Kidney (tissue), 14 donors: ENCODE measurements around the gene RDH13. TPM values are rescaled to one million over a fixed set of nuclear protein-coding genes. Genes with fewer than 3 reads are reported as not detected.

ENCODE experiments used
- DNase-seq, 5 donors: peaks; one replicate each; pipeline ENCODE4 v3.0.0-alpha.2; 2013 to 2020
- FAIRE-seq: peaks from 2 replicates; lab custom pipeline; 2012; peaks lifted over from hg19 to GRCh38; lab: Jason Lieb, UNC
- H3K27ac ChIP-seq, 2 donors: one replicate each; pipeline ENCODE4 v1.7.0; 2013; ENCODE audit warnings: low read depth in 2 of 2, low read length in 2 of 2, inconsistent platforms in 1 of 2
- H3K27me3 ChIP-seq: one replicate; pipeline ENCODE4 v1.7.1; 2013; ENCODE audit warnings: low read length, inconsistent platforms; ENCODE audit not compliant: control insufficient read depth, insufficient read depth
- H3K36me3 ChIP-seq, 3 donors: one replicate each; pipeline versions ENCODE4 v1.7.0 to v1.7.1; 2013; ENCODE audit warnings: low read length in 3 of 3, control low read depth in 1 of 3, inconsistent platforms in 1 of 3; ENCODE audit not compliant: insufficient read depth in 3 of 3, control insufficient read depth in 2 of 3
- H3K4me1 ChIP-seq, 3 donors: one replicate each; pipeline versions ENCODE4 v1.7.0 to v1.7.1; 2013; ENCODE audit warnings: low read length in 3 of 3, inconsistent platforms in 1 of 3, low read depth in 1 of 3; ENCODE audit not compliant: control insufficient read depth in 2 of 3, insufficient read depth in 2 of 3
- H3K4me3 ChIP-seq, 3 donors: one replicate each; pipeline versions ENCODE4 v1.7.0 to v1.8.1; 2013; ENCODE audit warnings: low read length in 3 of 3, control low read depth in 1 of 3, inconsistent platforms in 1 of 3
- H3K9ac ChIP-seq, 3 donors: one replicate each; pipeline versions ENCODE4 v1.7.0 to v1.7.1; 2013; ENCODE audit warnings: low read length in 3 of 3, control low read depth in 1 of 3, inconsistent platforms in 1 of 3
- H3K9me3 ChIP-seq, 3 donors: one replicate each; pipeline versions ENCODE4 v1.7.0 to v1.7.1; 2013; ENCODE audit warnings: low read length in 3 of 3, control low read depth in 1 of 3, inconsistent platforms in 1 of 3; ENCODE audit not compliant: control insufficient read depth in 2 of 3, insufficient read depth in 1 of 3
- intact Hi-C: fragments of 100-400 bp; cut with DNase I; formaldehyde crosslinking; loops from one replicate; pipeline ENCODE4 v1.11.1; 2022
- polyA plus RNA-seq: library from polyadenylated mRNA; stranded (reverse); fragments of 350-450 nt; fragmentation: Illumina TruSeq; extraction: RNeasy Lipid Tissue Mini Kit (QIAGEN cat#74804); gene quantifications from one replicate; pipeline ENCODE4 v1.2.3, GENCODE V29; 2014; ENCODE audit warnings: low read depth, low replicate concordance; ENCODE audit not compliant: insufficient read depth
- total RNA-seq: library from RNA; stranded (reverse); fragmentation: NEBNext Ultra II Directional; extraction: Animal tissue kit (Norgen Biotek cat#: 25700); gene quantifications from one replicate; pipeline ENCODE4 v1.2.1, GENCODE V29; 2021
- TF ChIP-seq, protein P1 (sequence below): IDR thresholded peaks from 3 replicates; pipeline ENCODE4 v1.5.1; 2012; ENCODE audit warnings: mild to moderate bottlenecking, moderate library complexity, borderline replicate concordance; ENCODE audit not compliant: insufficient read depth; ENCODE audit errors: extremely low read depth
- donor health status: control.
- donor health status: control.
- donor health status: control.
- donor health status: control.
- donor health status: control.
- donor health status: DM: yes; HTN: yes; CAD: no.
- donor health status: Normal renal cell carcinoma (clear cell type).

The RDH13 gene
- total and polyA plus RNA-seq, 2 donors from 2014 or later, result 24.9 to 38.7 TPM

DNA sequence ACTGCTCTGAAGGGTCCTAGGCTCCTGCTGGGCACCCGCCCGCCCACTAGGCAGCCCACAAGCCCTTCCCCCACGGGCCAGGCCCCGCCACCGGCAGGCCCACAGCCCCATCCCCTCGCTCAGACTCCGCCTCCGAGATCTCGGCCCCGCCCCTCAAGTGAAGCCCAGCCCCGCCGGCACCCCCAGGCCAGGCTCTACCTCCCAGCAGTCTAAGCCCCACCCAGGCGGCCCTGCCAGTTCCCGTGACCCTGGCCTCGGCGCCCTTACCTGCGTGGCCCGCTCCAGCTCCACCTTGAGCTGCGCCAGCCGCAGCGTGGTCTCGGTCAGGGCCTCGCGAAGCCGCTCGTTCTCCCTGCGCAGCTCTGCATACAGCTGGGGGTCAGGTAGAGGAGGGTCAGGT, 29.0 kb upstream of the RDH13 start:
- H3K27ac ChIP-seq, result no peak overlapping the region
- peaks cover 0 to 12% (median 0%) of the 10 kb centered on the region in 3 donors for H3K36me3 ChIP-seq
- H3K9ac ChIP-seq, result no peak overlapping the region
- DNase-seq, result peak in 2 of 5 donors; percentile 70 to 76
- TF ChIP-seq, protein P1, sequence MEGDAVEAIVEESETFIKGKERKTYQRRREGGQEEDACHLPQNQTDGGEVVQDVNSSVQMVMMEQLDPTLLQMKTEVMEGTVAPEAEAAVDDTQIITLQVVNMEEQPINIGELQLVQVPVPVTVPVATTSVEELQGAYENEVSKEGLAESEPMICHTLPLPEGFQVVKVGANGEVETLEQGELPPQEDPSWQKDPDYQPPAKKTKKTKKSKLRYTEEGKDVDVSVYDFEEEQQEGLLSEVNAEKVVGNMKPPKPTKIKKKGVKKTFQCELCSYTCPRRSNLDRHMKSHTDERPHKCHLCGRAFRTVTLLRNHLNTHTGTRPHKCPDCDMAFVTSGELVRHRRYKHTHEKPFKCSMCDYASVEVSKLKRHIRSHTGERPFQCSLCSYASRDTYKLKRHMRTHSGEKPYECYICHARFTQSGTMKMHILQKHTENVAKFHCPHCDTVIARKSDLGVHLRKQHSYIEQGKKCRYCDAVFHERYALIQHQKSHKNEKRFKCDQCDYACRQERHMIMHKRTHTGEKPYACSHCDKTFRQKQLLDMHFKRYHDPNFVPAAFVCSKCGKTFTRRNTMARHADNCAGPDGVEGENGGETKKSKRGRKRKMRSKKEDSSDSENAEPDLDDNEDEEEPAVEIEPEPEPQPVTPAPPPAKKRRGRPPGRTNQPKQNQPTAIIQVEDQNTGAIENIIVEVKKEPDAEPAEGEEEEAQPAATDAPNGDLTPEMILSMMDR, result no peak
- H3K27me3 ChIP-seq, result no peaks in the 10 kb centered on the region
- H3K9me3 ChIP-seq, result no peaks in the 10 kb centered on the region
- peaks cover 0 to 13% (median 0%) of the 10 kb centered on the region in 3 donors for H3K4me1 ChIP-seq
- no peak for FAIRE-seq
- H3K4me3 ChIP-seq, result no peak overlapping the region
- intact Hi-C loops, result no loop called here

DNA sequence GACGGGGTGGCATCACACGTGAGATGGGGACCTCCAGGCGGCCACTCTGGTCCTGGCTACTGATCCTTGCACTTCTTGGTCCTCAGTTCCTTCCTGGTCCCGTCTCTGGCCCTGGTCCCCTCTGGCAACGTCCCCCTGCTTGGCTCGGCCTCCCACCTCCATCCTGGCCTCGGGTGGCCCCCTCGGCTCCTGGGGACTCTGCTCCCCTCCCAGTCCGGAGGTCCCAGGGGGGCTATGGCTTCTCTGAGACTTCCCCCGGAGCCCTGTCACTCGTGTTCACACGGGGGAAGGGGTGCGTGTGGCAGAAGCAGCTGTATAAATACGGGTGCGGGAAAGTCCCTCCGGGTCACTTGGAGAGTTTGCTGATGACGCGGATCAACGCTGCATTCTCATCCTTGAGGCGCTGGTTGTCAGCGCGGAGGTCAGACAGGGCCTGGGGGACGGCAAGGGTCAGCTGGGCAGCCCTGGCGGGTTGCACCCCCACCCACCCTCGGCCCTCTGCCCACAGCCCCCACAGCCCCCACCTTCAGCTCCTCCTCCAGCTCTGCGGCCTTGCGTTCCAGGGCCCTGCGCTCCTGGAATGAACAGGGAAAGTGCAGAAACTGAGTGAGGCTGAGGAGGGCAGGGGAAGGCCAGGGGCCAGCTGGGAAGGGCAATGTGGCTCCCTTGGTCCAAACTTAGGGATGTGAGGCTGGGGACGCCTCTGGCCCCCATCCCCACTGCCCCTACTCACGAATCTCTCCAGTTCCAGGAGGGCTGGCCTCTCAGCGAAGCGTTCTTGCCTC, 28.4 kb upstream of the RDH13 start:
- peaks cover 0 to 12% (median 0%) of the 10 kb centered on the region in 3 donors for H3K36me3 ChIP-seq
- H3K4me1 ChIP-seq, result peaks cover 0 to 13% (median 0%) of the 10 kb centered on the region in 3 donors
- DNase-seq, result peak in 1 of 5 donors; percentile 64
- TF ChIP-seq, protein P1, result no peak
- no peak overlapping the region for H3K27ac ChIP-seq
- H3K27me3 ChIP-seq, result no peaks in the 10 kb centered on the region
- no peak overlapping the region for H3K4me3 ChIP-seq
- intact Hi-C loops, result no loop called here
- no peaks in the 10 kb centered on the region for H3K9me3 ChIP-seq
- H3K9ac ChIP-seq, result no peak overlapping the region
- FAIRE-seq, result no peak

DNA sequence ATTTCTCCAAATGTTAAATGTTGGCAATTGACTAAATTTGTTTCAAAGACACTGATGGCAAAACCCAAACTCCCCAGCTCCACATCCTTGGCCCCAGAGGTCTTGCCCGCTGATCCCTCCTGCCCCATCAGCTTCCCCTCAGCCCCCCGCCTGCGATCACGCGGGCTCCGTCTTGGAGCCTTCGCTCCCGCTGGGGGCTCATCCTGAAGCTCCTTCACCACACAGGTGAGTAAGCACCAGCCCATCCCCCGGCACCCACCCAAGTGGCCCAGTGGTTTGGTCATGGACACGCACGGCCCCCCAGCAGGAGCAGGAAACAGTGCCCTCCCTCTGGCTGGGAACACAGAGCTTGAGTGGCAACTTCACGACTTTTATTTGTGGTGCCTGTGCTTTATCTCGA, 27.6 kb upstream of the RDH13 start:
- no peak for FAIRE-seq
- Histone ChIP-seq H3K9me3 (no peaks in the 10 kb centered on the region), H3K4me3 (no peak overlapping the region), H3K27me3 (no peaks in the 10 kb centered on the region), H3K36me3 (peaks cover 0 to 12% (median 0%) of the 10 kb centered on the region in 3 donors), H3K9ac (no peak overlapping the region), H3K4me1 (peaks cover 0 to 15% (median 0%) of the 10 kb centered on the region in 3 donors), H3K27ac (no peak overlapping the region)
- TF ChIP-seq, protein P1, result no peak
- intact Hi-C loops, result no loop called here
- DNase-seq, result peak in 2 of 5 donors; percentile 61 to 68
